ENCODE measurements around the gene ACSS1.
A peak's percentile ranks its signal among the peaks of the same experiment; 100 is the strongest.

Gene ACSS1

GRCh38 chr20:25058051-25058846 is at the start of gene ACSS1:
Gene ACSS1, minus strand, starts transcription at chr20:25058139. Its CDS starts 37 bp downstream, at chr20:25058102.
- DNase-seq, result peak; percentile 71 to 78

- DNase-seq, result no peak
Measured at GRCh38 chr20:25103526-25103925, 45.6 kb upstream of the ACSS1 start.

- DNase-seq, result no peak
Measured at GRCh38 chr20:25100914-25101313, 43.0 kb upstream of the ACSS1 start.

GRCh38 chr20:25099601-25100140 is 41.7 kb upstream of the ACSS1 start:
- DNase-seq, result no peak

GRCh38 chr20:25097498-25097897 is 39.6 kb upstream of the ACSS1 start:
- no peak for DNase-seq

GRCh38 chr20:25090492-25091429 is 32.8 kb upstream of the ACSS1 start:
- peak; percentile 69 to 82 for DNase-seq

GRCh38 chr20:25089662-25090061 is 31.7 kb upstream of the ACSS1 start:
- DNase-seq, result no peak

- DNase-seq, result no peak
Measured at GRCh38 chr20:25089096-25089495, 31.2 kb upstream of the ACSS1 start.

- no peak for DNase-seq
Measured at GRCh38 chr20:25088267-25088666, 30.3 kb upstream of the ACSS1 start.

GRCh38 chr20:25087186-25087929 is 29.4 kb upstream of the ACSS1 start:
- no peak for DNase-seq

GRCh38 chr20:25085756-25086495 is 28.0 kb upstream of the ACSS1 start:
- no peak for DNase-seq

- DNase-seq, result peak in 1 of 2 donors; percentile 14
Measured at GRCh38 chr20:25084626-25085187, 26.8 kb upstream of the ACSS1 start.

GRCh38 chr20:25083773-25084625 is 26.1 kb upstream of the ACSS1 start:
- DNase-seq, result peak; percentile 27 to 61

GRCh38 chr20:25083141-25083772 is 25.3 kb upstream of the ACSS1 start:
- DNase-seq, result no peak

- DNase-seq, result no peak
Measured at GRCh38 chr20:25082498-25082873, 24.5 kb upstream of the ACSS1 start.

- DNase-seq, result no peak
Measured at GRCh38 chr20:25081730-25082497, 24.0 kb upstream of the ACSS1 start, which contains the start of gene VSX1. Gene VSX1, minus strand, starts transcription at chr20:25082141. Its CDS starts 45 bp downstream, at chr20:25082096.

GRCh38 chr20:25081065-25081729 is 23.3 kb upstream of the ACSS1 start:
- peak in 1 of 2 donors; percentile 32 for DNase-seq

- no peak for DNase-seq
Measured at GRCh38 chr20:25079171-25079570, 21.2 kb upstream of the ACSS1 start.

- DNase-seq, result no peak
Measured at GRCh38 chr20:25078662-25079061, 20.7 kb upstream of the ACSS1 start.
